WTC11 (cell line): ENCODE results near the gene TAF3. TPM values are rescaled to one million over a fixed set of nuclear protein-coding genes. Genes with fewer than 3 reads are reported as not detected.

ENCODE experiments used
- ATAC-seq: fragments of 200-7000 bp; cut with Tn5 transposase; 2 replicates; pipeline ENCODE4 v1.10.0; 2021; ENCODE audit warnings: mild to moderate bottlenecking, moderate library complexity
- CTCF ChIA-PET: fragments of 300-600 bp; sonication (Branson Sonifier 250); formaldehyde crosslinking; loops from one replicate; lab custom pipeline; 2021; ENCODE audit warnings: antibody characterized with exemption; lab: Charles Lee
- POLR2A ChIA-PET: fragments of 350-600 bp; sonication (Branson Sonifier 250); formaldehyde crosslinking; loops from one replicate; lab custom pipeline; 2021; ENCODE audit warnings: antibody characterized with exemption; lab: Charles Lee
- DNase-seq: peaks from one replicate; pipeline ENCODE4 v3.0.0; 2021; ENCODE audit warnings: low spot score
- H3K27ac Mint-ChIP-seq: 2 replicates; pipeline ENCODE4 v1.8.0; 2021; ENCODE audit warnings: mixed read lengths
- H3K27me3 Mint-ChIP-seq: 2 replicates; pipeline ENCODE4 v1.8.0; 2021; ENCODE audit warnings: low read depth, mild to moderate bottlenecking, moderate library complexity, mixed read lengths
- H3K36me3 Mint-ChIP-seq: 2 replicates; pipeline ENCODE4 v1.8.0; 2021; ENCODE audit warnings: mixed read lengths
- H3K4me1 Mint-ChIP-seq: 2 replicates; pipeline ENCODE4 v1.8.0; 2022; ENCODE audit warnings: mixed read lengths
- H3K4me3 Mint-ChIP-seq: 2 replicates; pipeline ENCODE4 v1.8.0; 2021; ENCODE audit warnings: mild to moderate bottlenecking, moderate library complexity, mixed read lengths
- H3K9me3 Mint-ChIP-seq: 2 replicates; pipeline ENCODE4 v1.8.0; 2021; ENCODE audit warnings: mixed read lengths
- E2F1 ChIP-seq: sonication (generic); formaldehyde crosslinking; IDR thresholded peaks from 2 replicates; pipeline ENCODE4 v1.8.0; 2022; ENCODE audit warnings: mild to moderate bottlenecking, missing genetic modification reagents
- E2F4 ChIP-seq: sonication (generic); formaldehyde crosslinking; IDR thresholded peaks from 2 replicates; pipeline ENCODE4 v1.8.1; 2022; ENCODE audit warnings: low read depth, mild to moderate bottlenecking, moderate library complexity, missing genetic modification reagents, borderline replicate concordance
- EMX1 ChIP-seq: fragments of 250-450 bp; sonication (Bioruptor Pico); IDR thresholded peaks from 2 replicates; pipeline ENCODE4 v1.8.0; 2021; ENCODE audit warnings: mild to moderate bottlenecking
- ESRRA ChIP-seq: sonication (generic); formaldehyde crosslinking; IDR thresholded peaks from 2 replicates; pipeline ENCODE4 v1.8.1; 2022; ENCODE audit warnings: mild to moderate bottlenecking, missing genetic modification reagents, borderline replicate concordance
- FOXP1 ChIP-seq: sonication (generic); formaldehyde crosslinking; IDR thresholded peaks from 2 replicates; pipeline ENCODE4 v1.8.0; 2022; ENCODE audit warnings: missing genetic modification reagents, mild to moderate bottlenecking, moderate library complexity, borderline replicate concordance
- HMGA2 ChIP-seq: fragments of 250-450 bp; sonication (Bioruptor Pico); IDR thresholded peaks from 2 replicates; pipeline ENCODE4 v1.4.0; 2021; ENCODE audit warnings: mild to moderate bottlenecking, moderate library complexity
- JAZF1 ChIP-seq: fragments of 250-450 bp; sonication (Bioruptor Pico); IDR thresholded peaks from 2 replicates; pipeline ENCODE4 v1.9.0; 2021; ENCODE audit warnings: moderate library complexity, mild to moderate bottlenecking, inconsistent platforms
- PRDM15 ChIP-seq: sonication (generic); formaldehyde crosslinking; IDR thresholded peaks from 2 replicates; pipeline ENCODE4 v1.8.0; 2022; ENCODE audit warnings: missing genetic modification reagents
- SMAD3 ChIP-seq: sonication (generic); formaldehyde crosslinking; IDR thresholded peaks from 2 replicates; pipeline ENCODE4 v1.8.0; 2022; ENCODE audit warnings: missing genetic modification reagents, mild to moderate bottlenecking, borderline replicate concordance
- STAT6 ChIP-seq: sonication (generic); formaldehyde crosslinking; conservative IDR thresholded peaks from 2 replicates; pipeline ENCODE4 v1.8.1; 2023; ENCODE audit warnings: mild to moderate bottlenecking, low read depth, missing genetic modification reagents, moderate library complexity
- TEAD1 ChIP-seq: sonication (generic); formaldehyde crosslinking; IDR thresholded peaks from 2 replicates; pipeline ENCODE4 v1.8.0; 2022; ENCODE audit warnings: mild to moderate bottlenecking, missing genetic modification reagents
- ZNF317 ChIP-seq: sonication (generic); formaldehyde crosslinking; IDR thresholded peaks from 2 replicates; pipeline ENCODE4 v1.8.1; 2023; ENCODE audit warnings: low read depth, mild to moderate bottlenecking, moderate library complexity, missing genetic modification reagents, borderline replicate concordance
- ZNF396 ChIP-seq: fragments of 250-450 bp; sonication (Bioruptor Pico); IDR thresholded peaks from 2 replicates; pipeline ENCODE4 v1.8.0; 2021; ENCODE audit warnings: mild to moderate bottlenecking, moderate library complexity, borderline replicate concordance
- ZNF532 ChIP-seq: fragments of 250-450 bp; sonication (Bioruptor Pico); IDR thresholded peaks from 2 replicates; pipeline ENCODE4 v1.9.0; 2021; ENCODE audit warnings: mild to moderate bottlenecking, borderline replicate concordance
- total RNA-seq: library from RNA; stranded (reverse); gene quantifications from 3 replicates; pipeline ENCODE4 v1.2.3, GENCODE V29; 2021

Gene TAF3
- total RNA-seq, 1 experiment from 2014 or later, result 8.9 TPM

- TF ChIP-seq STAT6, result no peak
- TF ChIP-seq TEAD1 (CRISPR knock-in tag), result no peak
Observed at GRCh38 chr10:7998831-7999230, 180.5 kb downstream of the TAF3 start (continued).

- Mint-ChIP-seq H3K27ac (no peak overlapping the region), H3K4me3 (no peak overlapping the region), H3K4me1 (no peaks in the 10 kb centered on the region), H3K36me3 (peaks cover 7% of the 10 kb centered on the region), H3K27me3 (no peaks in the 10 kb centered on the region), H3K9me3 (peaks cover 19% of the 10 kb centered on the region)
- DNase-seq (no peak), ATAC-seq (no peak)
- POLR2A ChIA-PET, result no interaction called here
- CTCF ChIA-PET, result no interaction called here
- TF ChIP-seq ZNF317 (CRISPR knock-in tag) (peak; percentile 82), JAZF1 (CRISPR knock-in tag) (no peak)
Observed at GRCh38 chr10:8004469-8005000, 186.2 kb downstream of the TAF3 start.

- ChIA-PET CTCF (no interaction called here), POLR2A (no interaction called here)
- TF ChIP-seq E2F4 (CRISPR knock-in tag), result no peak
- TF ChIP-seq SMAD3 (CRISPR knock-in tag), result no peak
- TF ChIP-seq ZNF532, result no peak
- H3K4me3 Mint-ChIP-seq, result no peak overlapping the region
- no peaks in the 10 kb centered on the region for H3K27me3 Mint-ChIP-seq
- peaks cover 7% of the 10 kb centered on the region for H3K36me3 Mint-ChIP-seq
- H3K27ac Mint-ChIP-seq, result no peak overlapping the region
- H3K9me3 Mint-ChIP-seq, result peaks cover 19% of the 10 kb centered on the region
- DNase-seq (no peak), ATAC-seq (no peak)
- H3K4me1 Mint-ChIP-seq, result no peaks in the 10 kb centered on the region
Observed at GRCh38 chr10:8006274-8006999, 188.1 kb downstream of the TAF3 start.

GRCh38 chr10:8009031-8009430 is 190.7 kb downstream of the TAF3 start:
- H3K27ac Mint-ChIP-seq, result no peak overlapping the region
- ChIA-PET POLR2A (interaction anchor here (0.5 kb wide), 1 partner anchor 192 kb away, joined by 4 read pairs; no protein-coding TSS in a partner anchor), CTCF (no interaction called here)
- no peaks in the 10 kb centered on the region for H3K4me1 Mint-ChIP-seq
- peaks cover 7% of the 10 kb centered on the region for H3K36me3 Mint-ChIP-seq
- no peak overlapping the region for H3K4me3 Mint-ChIP-seq
- no peaks in the 10 kb centered on the region for H3K27me3 Mint-ChIP-seq
- no peak for ATAC-seq
- H3K9me3 Mint-ChIP-seq, result peaks cover 14% of the 10 kb centered on the region
- no peak for DNase-seq
- TF ChIP-seq E2F1 (CRISPR knock-in tag), result no peak
- no peak for TF ChIP-seq ESRRA (CRISPR knock-in tag)
- no peak for TF ChIP-seq FOXP1 (CRISPR knock-in tag)
- no peak for TF ChIP-seq HMGA2 (CRISPR knock-in tag)
- no peak for TF ChIP-seq EMX1 (CRISPR knock-in tag)
- no peak for TF ChIP-seq PRDM15
- TF ChIP-seq ZNF396 (CRISPR knock-in tag), result no peak
